GM19193 (cell line): ENCODE measurements around the gene CFAP53.

Experiments
- POLR2A ChIP-seq: IDR thresholded peaks from 4 replicates; pipeline ENCODE4 v1.6.1; 2011; ENCODE audit not compliant: insufficient read depth, insufficient read length; ENCODE audit errors: extremely low read depth

The CFAP53 gene

GRCh38 chr18:50190236-50190635 lies 76.1 kb downstream of the CFAP53 start:
- no peak for TF ChIP-seq POLR2A

GRCh38 chr18:50189160-50189559 lies 77.1 kb downstream of the CFAP53 start:
- TF ChIP-seq POLR2A, result no peak

- TF ChIP-seq POLR2A, result no peak
Measured at GRCh38 chr18:50188652-50189051, 77.6 kb downstream of the CFAP53 start.

GRCh38 chr18:50187659-50188058 lies 78.6 kb downstream of the CFAP53 start:
- no peak for TF ChIP-seq POLR2A

- TF ChIP-seq POLR2A, result no peak
Measured at GRCh38 chr18:50186385-50186784, 79.9 kb downstream of the CFAP53 start.

- TF ChIP-seq POLR2A, result no peak
Measured at GRCh38 chr18:50183556-50183955, 82.7 kb downstream of the CFAP53 start.

- no peak for TF ChIP-seq POLR2A
Measured at GRCh38 chr18:50182511-50182910, 83.8 kb downstream of the CFAP53 start.

GRCh38 chr18:50181590-50181989 lies 84.7 kb downstream of the CFAP53 start:
- no peak for TF ChIP-seq POLR2A

GRCh38 chr18:50179465-50179864 lies 86.8 kb downstream of the CFAP53 start:
- TF ChIP-seq POLR2A, result no peak

GRCh38 chr18:50177294-50177992 lies 88.9 kb downstream of the CFAP53 start:
- no peak for TF ChIP-seq POLR2A
